Smooth muscle cell of the brain vasculature (primary cell): Measurements from ENCODE around the gene GTPBP8.
"Not testable (repeated sequence)": the region's sequence is repeated elsewhere in the genome, so short reads cannot be mapped to it uniquely, and the experiment has no call there.

Source experiments
- DNase-seq: peaks from one replicate; pipeline ENCODE4 v3.0.0-alpha.2; 2012; ENCODE audit warnings: low read depth, low spot score

GTPBP8 gene

DNA sequence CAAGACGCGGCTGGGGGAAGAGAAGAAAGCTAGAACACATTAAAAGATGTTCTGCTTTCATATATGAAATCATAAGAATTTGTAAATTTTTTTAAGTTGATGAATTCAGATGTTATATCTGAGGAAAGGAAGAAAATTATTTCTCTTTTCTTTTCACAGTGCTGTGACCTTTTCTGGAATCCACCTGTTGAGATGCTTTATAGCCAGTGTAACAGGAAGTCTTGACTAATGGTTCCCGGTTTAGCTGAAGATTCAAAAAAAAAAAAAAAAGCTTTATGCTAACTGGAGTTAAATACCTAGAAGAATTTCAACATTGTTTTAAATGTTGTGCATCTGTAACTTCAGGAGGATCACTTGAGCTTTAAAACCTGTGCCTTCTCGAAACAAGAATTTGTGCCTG is 9.9 kb downstream of the GTPBP8 start:
- no peak for DNase-seq

GRCh38 chr3:113002037-113002436 is 11.3 kb downstream of the GTPBP8 start:
- DNase-seq, result no peak

DNA sequence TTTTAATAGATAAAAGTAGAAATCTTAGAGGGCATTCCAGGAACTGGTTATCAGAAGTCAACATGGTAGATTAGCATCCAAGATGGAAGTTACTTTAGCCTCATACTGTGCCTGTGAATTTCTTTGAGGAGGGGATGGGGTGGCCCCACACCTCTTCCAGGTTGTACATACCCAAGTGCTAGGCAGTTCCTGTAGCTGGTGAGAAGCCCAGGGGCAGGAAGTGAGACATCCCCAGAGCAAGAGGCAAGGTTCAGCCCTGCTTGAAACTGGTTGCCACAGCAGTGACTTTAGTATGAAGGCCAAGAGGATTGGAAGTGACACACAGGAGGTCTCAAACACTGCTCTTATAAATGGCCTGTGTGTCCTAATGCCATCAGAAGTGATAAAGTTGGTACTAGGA is 11.9 kb downstream of the GTPBP8 start:
- DNase-seq, result no peak

DNA sequence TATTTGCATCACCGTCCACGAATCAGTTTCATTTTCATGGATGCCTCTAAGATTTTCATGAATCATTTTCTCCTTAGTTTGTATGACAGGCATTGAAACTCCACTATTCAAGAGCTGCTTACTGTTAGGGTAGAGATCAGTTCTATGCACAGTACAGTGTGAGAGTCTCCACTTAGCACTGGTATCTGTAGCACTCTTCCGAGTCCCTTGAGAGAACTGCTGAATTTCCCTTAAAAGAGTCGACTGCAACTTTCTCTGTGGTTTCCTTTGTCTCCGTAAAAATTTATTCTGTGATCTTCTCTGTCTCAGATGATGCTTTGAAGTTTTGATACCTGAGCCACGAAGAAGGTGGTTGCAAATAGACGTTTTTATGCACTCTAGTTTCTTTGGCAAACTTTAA is 14.8 kb downstream of the GTPBP8 start:
- no peak for DNase-seq

- DNase-seq, result no peak
Observed at GRCh38 chr3:113006359-113007056, 15.7 kb downstream of the GTPBP8 start.

- DNase-seq, result no peak
Observed at GRCh38 chr3:113008117-113008516, 17.3 kb downstream of the GTPBP8 start.

GRCh38 chr3:113013593-113013992 is 22.8 kb downstream of the GTPBP8 start:
- no peak for DNase-seq

DNA sequence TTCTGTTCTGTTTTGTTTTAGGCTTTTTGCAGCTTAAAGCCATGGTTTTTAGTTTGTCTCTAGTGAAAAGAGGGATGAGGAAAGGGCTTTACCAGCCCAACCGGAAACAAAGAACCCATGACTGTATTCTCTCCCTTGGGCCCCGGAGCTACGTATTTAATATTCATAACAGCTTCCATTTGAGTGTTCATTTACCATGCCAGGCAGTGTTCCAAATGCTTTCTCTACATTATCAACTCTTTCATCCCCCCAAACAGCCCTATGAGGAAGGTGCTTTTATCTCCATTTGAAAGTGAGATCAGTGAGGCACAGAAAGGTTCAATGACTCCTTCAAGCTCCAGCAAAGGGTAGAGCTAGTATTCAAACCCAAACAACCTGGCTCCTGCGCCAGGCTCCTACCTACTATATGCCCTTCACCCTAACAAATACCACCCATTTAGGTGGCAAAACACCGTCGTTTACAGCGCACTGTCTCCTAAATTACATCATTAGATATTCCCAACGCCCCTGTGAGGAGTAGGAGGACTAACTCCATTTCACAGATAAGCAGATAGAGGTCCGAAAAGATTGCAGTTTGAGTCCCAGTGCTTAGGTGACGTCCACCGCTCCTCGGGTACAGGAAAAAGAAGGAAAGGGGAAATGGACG is 27.9 kb downstream of the GTPBP8 start:
- DNase-seq, result no peak

- peak; percentile 76 for DNase-seq
Observed at GRCh38 chr3:113019182-113020137, 28.7 kb downstream of the GTPBP8 start.

- no peak for DNase-seq
Observed at GRCh38 chr3:113021471-113021870, 30.7 kb downstream of the GTPBP8 start.

DNA sequence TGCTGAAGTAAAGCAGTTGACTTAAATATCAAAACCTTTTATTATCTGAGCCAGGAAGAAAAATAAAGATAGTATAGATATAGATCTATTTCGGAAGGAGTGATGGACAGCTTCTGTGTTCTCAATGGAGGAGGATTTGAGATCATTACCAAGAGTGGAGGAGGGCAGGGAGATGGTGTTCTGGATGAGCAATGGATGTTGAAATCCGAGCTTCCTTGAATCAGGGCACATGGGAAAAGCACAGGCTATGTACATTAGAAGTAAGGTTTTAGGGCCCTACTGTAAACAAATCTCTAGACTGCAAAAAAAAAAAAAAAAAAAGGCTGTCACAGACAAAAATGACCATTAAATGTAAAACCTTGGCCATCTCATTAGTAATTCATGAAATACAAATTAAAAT is 43.2 kb downstream of the GTPBP8 start:
- DNase-seq, result no peak

DNA sequence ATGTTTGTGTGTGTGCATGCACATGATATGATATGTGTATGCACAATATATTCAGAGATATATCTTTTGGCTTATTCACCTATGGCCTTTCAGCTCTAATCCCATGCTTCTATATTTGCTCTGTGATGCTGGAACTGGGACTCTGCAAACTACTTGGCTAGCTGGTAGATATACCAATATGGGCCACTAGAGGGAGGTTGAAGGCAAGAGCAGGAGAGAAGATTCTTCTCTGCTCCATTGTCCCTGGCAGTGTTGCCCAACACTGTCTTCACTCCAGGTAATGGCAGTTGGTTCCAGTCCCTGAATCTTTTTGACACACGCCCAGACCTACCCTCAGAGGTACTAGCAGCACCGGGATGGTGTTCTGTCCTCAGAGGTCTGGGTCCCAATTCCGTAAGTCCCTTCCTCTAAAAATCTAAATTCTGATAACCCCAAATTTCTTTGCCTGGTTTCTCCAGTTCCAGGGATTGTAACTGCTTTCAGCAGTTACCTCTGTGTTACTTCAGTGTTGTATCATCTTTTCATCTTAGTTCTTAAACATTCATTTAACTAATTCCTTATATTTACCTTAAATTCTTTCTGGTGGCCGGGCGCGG is 44.7 kb downstream of the GTPBP8 start:
- DNase-seq, result no peak

DNA sequence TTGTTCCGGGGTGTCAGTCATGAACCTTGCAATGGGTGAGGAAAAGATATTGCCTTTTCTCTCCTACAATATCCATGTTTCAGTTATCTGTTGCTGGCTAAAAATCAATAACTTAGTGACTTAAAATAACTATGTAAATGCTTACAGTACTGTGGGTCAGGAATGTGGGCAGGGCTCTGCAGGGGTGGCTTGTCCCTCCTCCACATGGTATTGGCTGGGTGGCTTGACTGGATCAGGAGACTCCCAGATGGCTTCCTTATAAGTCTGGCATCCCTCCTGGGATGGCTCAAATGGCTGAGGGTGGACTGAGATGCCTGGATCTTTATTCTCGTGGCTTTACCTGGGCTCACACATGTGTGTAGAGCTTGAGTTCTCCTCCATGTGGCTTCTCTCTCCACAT is 47.5 kb downstream of the GTPBP8 start:
- no peak for DNase-seq

DNA sequence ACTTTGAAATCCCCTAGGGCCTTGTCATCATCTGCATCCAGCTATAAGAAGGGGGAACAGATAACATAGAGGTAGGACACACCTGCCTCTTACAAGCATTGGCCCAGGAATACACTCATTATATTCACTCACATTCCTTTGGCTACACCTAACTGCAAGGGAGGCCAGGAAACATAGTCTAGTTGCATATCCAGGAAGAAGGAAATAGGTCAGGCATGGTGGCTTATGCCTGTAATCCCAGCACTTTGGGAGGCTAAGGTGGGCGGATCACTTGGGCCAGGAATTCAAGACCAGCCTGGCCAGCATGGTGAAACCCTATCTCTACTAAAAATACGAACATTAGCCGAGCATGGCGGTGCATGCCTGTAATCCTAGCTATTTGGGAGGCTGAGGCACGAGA is 48.8 kb downstream of the GTPBP8 start:
- DNase-seq, result no peak

- no peak for DNase-seq
Observed at GRCh38 chr3:113040231-113040630, 49.4 kb downstream of the GTPBP8 start.

- no peak for DNase-seq
Observed at GRCh38 chr3:113043686-113044085, 52.9 kb downstream of the GTPBP8 start.

DNA sequence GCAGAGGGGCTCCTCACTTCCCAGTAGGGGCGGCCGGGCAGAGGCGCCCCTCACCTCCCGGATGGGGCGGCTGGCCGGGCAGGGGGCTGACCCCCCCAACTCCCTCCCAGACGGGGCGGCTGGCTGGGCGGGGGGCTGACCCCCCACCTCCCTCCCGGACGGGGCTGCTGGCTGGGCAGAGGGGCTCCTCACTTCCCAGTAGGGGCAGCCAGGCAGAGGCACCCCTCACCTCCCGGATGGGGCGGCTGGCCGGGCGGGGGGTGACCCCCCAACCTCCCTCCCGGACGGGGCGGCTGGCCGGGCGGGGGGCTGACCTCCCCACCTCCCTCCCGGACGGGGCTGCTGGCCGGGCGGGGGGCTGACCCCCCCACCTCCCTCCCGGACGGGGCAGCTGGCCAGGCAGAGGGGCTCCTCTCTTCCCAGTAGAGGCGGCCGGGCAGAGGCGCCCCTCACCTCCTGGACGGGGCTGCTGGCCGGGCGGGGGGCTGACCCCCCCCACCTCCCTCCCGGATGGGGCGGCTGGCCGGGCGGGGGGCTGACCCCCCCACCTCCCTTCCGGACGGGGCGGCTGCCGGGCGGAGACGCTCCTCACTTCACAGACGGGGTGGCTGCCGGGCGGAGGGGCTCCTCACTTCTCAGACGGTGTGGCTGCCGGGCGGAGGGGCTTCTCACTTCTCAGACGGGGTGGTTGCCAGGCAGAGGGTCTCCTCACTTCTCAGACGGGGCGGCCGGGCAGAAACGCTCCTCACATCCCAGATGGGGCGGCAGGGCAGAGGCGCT is 55.6 kb downstream of the GTPBP8 start:
- not testable (repeated sequence) for DNase-seq

DNA sequence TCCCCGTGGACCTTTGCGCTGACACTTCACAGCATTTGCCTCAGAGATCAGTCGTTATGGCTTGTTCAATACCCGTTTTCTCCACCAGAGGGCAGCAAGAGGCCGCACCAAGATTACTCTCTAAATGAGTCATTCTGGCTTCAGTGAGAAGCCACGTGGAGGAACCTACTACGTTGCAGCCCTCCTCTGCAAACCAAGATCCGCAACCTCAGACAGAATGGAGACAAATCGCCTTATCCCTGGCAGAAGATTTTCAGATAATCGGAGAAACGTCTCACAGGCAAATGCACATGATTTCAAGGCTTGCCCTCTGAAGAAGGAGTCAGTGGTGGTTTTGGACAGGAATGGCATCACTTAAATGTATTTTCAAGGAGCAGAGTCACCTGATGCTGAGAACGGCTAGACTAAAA is 60.5 kb downstream of the GTPBP8 start:
- DNase-seq, result peak; percentile 65
